ENCODE results near the gene MYO5B.

DNA sequence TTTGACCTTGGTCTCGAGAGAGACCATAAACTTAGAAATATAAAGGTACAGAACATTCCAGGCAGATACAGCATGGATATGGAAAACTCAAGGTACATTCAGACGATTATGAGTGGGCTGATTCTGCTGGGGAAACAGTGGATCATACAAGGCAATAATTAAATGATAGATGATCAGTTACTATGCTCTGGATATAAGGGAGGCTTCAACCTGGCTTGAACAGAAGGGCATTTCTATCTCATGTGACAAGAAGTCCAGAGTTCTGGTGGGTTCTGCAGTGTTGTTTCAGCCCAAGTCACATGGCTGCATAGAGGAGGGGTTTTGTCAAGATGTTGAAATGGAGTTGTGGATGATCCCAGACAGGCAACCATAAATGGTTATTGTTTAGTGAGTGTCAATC is 23.5 kb downstream of the MYO5B start:
- TF ChIP-seq CTCF (IDR thresholded peaks at IDR 0.05) = no peak
- no peak for TF ChIP-seq POLR2A (IDR thresholded peaks at IDR 0.05)

All from Peyer's patch (tissue), 4 donors.